Activated naive CD4-positive, alpha-beta T cell treated with anti-CD3 and anti-CD28 coated beads, Interleukin-2, amount 50 U/mL, for 24 hours (primary cell): ENCODE results near the gene SYT7.

Experiments
- H3K27ac Mint-ChIP-seq: one replicate; pipeline ENCODE4 v1.8.0; 2021; ENCODE audit warnings: mild to moderate bottlenecking, mixed read lengths
- H3K27me3 Mint-ChIP-seq: one replicate; pipeline ENCODE4 v1.8.0; 2021; ENCODE audit warnings: mixed read lengths
- H3K36me3 Mint-ChIP-seq: one replicate; pipeline ENCODE4 v1.8.0; 2021; ENCODE audit warnings: mixed read lengths
- H3K4me1 Mint-ChIP-seq: one replicate; pipeline ENCODE4 v1.8.0; 2021; ENCODE audit warnings: mixed read lengths
- H3K4me3 Mint-ChIP-seq: one replicate; pipeline ENCODE4 v1.8.0; 2021; ENCODE audit warnings: mild to moderate bottlenecking, mixed read lengths
- H3K9me3 Mint-ChIP-seq: one replicate; pipeline ENCODE4 v1.8.0; 2021; ENCODE audit warnings: mixed read lengths

SYT7 gene

GRCh38 chr11:61512435-61512834, 68.4 kb downstream of the SYT7 start:
- Mint-ChIP-seq H3K4me1 (peaks cover 14% of the 10 kb centered on the region), H3K27ac (no peak overlapping the region), H3K4me3 (no peak overlapping the region), H3K9me3 (no peaks in the 10 kb centered on the region), H3K27me3 (peaks cover 21% of the 10 kb centered on the region), H3K36me3 (no peaks in the 10 kb centered on the region)

GRCh38 chr11:61511383-61511782, 69.5 kb downstream of the SYT7 start:
- Mint-ChIP-seq H3K9me3 (no peaks in the 10 kb centered on the region), H3K4me3 (no peak overlapping the region), H3K27ac (no peak overlapping the region), H3K36me3 (no peaks in the 10 kb centered on the region), H3K27me3 (peaks cover 22% of the 10 kb centered on the region), H3K4me1 (peaks cover 6% of the 10 kb centered on the region)

GRCh38 chr11:61510974-61511373, 69.9 kb downstream of the SYT7 start:
- Mint-ChIP-seq H3K27ac (no peak overlapping the region), H3K36me3 (no peaks in the 10 kb centered on the region), H3K4me3 (no peak overlapping the region), H3K27me3 (peaks cover 25% of the 10 kb centered on the region), H3K9me3 (no peaks in the 10 kb centered on the region), H3K4me1 (peaks cover 6% of the 10 kb centered on the region)

GRCh38 chr11:61510166-61510919, 70.5 kb downstream of the SYT7 start:
- Mint-ChIP-seq H3K9me3 (no peaks in the 10 kb centered on the region), H3K4me3 (peak overlapping the region; percentile 15), H3K27me3 (peaks cover 25% of the 10 kb centered on the region), H3K27ac (no peak overlapping the region), H3K36me3 (no peaks in the 10 kb centered on the region), H3K4me1 (peaks cover 6% of the 10 kb centered on the region)

- no peaks in the 10 kb centered on the region for H3K36me3 Mint-ChIP-seq
- peaks cover 25% of the 10 kb centered on the region for H3K27me3 Mint-ChIP-seq
- no peaks in the 10 kb centered on the region for H3K9me3 Mint-ChIP-seq
- H3K27ac Mint-ChIP-seq: no peak overlapping the region
- H3K4me3 Mint-ChIP-seq: peak overlapping the region; percentile 15
- peaks cover 6% of the 10 kb centered on the region for H3K4me1 Mint-ChIP-seq
These were observed 71.5 kb downstream of the SYT7 start for GRCh38 chr11:61509043-61510029.

- Mint-ChIP-seq H3K36me3 (no peaks in the 10 kb centered on the region), H3K27me3 (peaks cover 25% of the 10 kb centered on the region), H3K27ac (no peak within 1 kb of the TSS), H3K4me1 (peaks cover 6% of the 10 kb centered on the region), H3K4me3 (peak within 1 kb of the TSS; percentile 30), H3K9me3 (no peaks in the 10 kb centered on the region)
These were observed 72.7 kb downstream of the SYT7 start, which contains the start of gene LRRC10B for GRCh38 chr11:61507962-61508861. LRRC10B (plus strand) TSS chr11:61508749; CDS start chr11:61508999, 250 bp downstream.

GRCh38 chr11:61507012-61507768, 73.7 kb downstream of the SYT7 start:
- Mint-ChIP-seq H3K9me3 (no peaks in the 10 kb centered on the region), H3K4me3 (peak overlapping the region; percentile 30), H3K27me3 (peaks cover 25% of the 10 kb centered on the region), H3K36me3 (no peaks in the 10 kb centered on the region), H3K4me1 (peaks cover 6% of the 10 kb centered on the region), H3K27ac (no peak overlapping the region)

- H3K36me3 Mint-ChIP-seq: no peaks in the 10 kb centered on the region
- H3K4me3 Mint-ChIP-seq: no peak overlapping the region
- no peak overlapping the region for H3K27ac Mint-ChIP-seq
- peaks cover 18% of the 10 kb centered on the region for H3K27me3 Mint-ChIP-seq
- H3K4me1 Mint-ChIP-seq: peaks cover 6% of the 10 kb centered on the region
- H3K9me3 Mint-ChIP-seq: no peaks in the 10 kb centered on the region
These were observed 75.2 kb downstream of the SYT7 start for GRCh38 chr11:61505640-61506155.

GRCh38 chr11:61505106-61505505, 75.8 kb downstream of the SYT7 start:
- peaks cover 14% of the 10 kb centered on the region for H3K27me3 Mint-ChIP-seq
- H3K36me3 Mint-ChIP-seq: no peaks in the 10 kb centered on the region
- no peak overlapping the region for H3K27ac Mint-ChIP-seq
- no peak overlapping the region for H3K4me3 Mint-ChIP-seq
- H3K9me3 Mint-ChIP-seq: no peaks in the 10 kb centered on the region
- peaks cover 6% of the 10 kb centered on the region for H3K4me1 Mint-ChIP-seq

- H3K4me1 Mint-ChIP-seq: peaks cover 6% of the 10 kb centered on the region
- H3K36me3 Mint-ChIP-seq: no peaks in the 10 kb centered on the region
- H3K9me3 Mint-ChIP-seq: no peaks in the 10 kb centered on the region
- H3K27me3 Mint-ChIP-seq: peaks cover 14% of the 10 kb centered on the region
- H3K4me3 Mint-ChIP-seq: no peak overlapping the region
- no peak overlapping the region for H3K27ac Mint-ChIP-seq
These were observed 77.6 kb downstream of the SYT7 start for GRCh38 chr11:61503135-61503770.

- H3K4me3 Mint-ChIP-seq: no peak overlapping the region
- peaks cover 8% of the 10 kb centered on the region for H3K27me3 Mint-ChIP-seq
- H3K4me1 Mint-ChIP-seq: no peaks in the 10 kb centered on the region
- no peaks in the 10 kb centered on the region for H3K36me3 Mint-ChIP-seq
- H3K27ac Mint-ChIP-seq: no peak overlapping the region
- H3K9me3 Mint-ChIP-seq: no peaks in the 10 kb centered on the region
These were observed 78.4 kb downstream of the SYT7 start for GRCh38 chr11:61502522-61502921.

GRCh38 chr11:61499816-61500491, 80.9 kb downstream of the SYT7 start:
- no peaks in the 10 kb centered on the region for H3K4me1 Mint-ChIP-seq
- H3K27ac Mint-ChIP-seq: no peak overlapping the region
- no peak overlapping the region for H3K4me3 Mint-ChIP-seq
- no peaks in the 10 kb centered on the region for H3K27me3 Mint-ChIP-seq
- no peaks in the 10 kb centered on the region for H3K36me3 Mint-ChIP-seq
- no peaks in the 10 kb centered on the region for H3K9me3 Mint-ChIP-seq

GRCh38 chr11:61498767-61499341, 82.0 kb downstream of the SYT7 start:
- Mint-ChIP-seq H3K4me3 (no peak overlapping the region), H3K27ac (no peak overlapping the region), H3K27me3 (no peaks in the 10 kb centered on the region), H3K9me3 (no peaks in the 10 kb centered on the region), H3K4me1 (no peaks in the 10 kb centered on the region), H3K36me3 (no peaks in the 10 kb centered on the region)
